ENCODE data around the gene OVAAL. TPM values are rescaled to one million over a fixed set of nuclear protein-coding genes. Genes with fewer than 3 reads are reported as not detected.

Gene OVAAL
- total and polyA plus RNA-seq, 9 of the 15 experiments (the other 6 are each of a cell fraction or from before 2014, with no cell fraction given): 0.04 to 0.18 (median 0.08) TPM; not detected in 4

GRCh38 chr1:180609643-180610555 is 51.1 kb downstream of the OVAAL start (continued):
- TF ChIP-seq POLR2G (IDR thresholded peaks at IDR 0.05; ENCODE audit: low read depth, low read length): peak; percentile 36; the same call in 1 of the 2 replicates
- peak; percentile 54 for TF ChIP-seq NR2C1 (IDR thresholded peaks at IDR 0.05)
- peak; percentile 49 for TF ChIP-seq NR2C1 (tag; IDR thresholded peaks at IDR 0.05)
- TF ChIP-seq, protein P1, sequence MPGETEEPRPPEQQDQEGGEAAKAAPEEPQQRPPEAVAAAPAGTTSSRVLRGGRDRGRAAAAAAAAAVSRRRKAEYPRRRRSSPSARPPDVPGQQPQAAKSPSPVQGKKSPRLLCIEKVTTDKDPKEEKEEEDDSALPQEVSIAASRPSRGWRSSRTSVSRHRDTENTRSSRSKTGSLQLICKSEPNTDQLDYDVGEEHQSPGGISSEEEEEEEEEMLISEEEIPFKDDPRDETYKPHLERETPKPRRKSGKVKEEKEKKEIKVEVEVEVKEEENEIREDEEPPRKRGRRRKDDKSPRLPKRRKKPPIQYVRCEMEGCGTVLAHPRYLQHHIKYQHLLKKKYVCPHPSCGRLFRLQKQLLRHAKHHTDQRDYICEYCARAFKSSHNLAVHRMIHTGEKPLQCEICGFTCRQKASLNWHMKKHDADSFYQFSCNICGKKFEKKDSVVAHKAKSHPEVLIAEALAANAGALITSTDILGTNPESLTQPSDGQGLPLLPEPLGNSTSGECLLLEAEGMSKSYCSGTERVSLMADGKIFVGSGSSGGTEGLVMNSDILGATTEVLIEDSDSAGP (CRISPR knock-in tag; IDR thresholded peaks at IDR 0.05): no peak
- TF ChIP-seq ZNF274 (IDR thresholded peaks at IDR 0.05; ENCODE audit: borderline replicate concordance, low read depth, low read length): no peak
- TF ChIP-seq, protein P2, sequence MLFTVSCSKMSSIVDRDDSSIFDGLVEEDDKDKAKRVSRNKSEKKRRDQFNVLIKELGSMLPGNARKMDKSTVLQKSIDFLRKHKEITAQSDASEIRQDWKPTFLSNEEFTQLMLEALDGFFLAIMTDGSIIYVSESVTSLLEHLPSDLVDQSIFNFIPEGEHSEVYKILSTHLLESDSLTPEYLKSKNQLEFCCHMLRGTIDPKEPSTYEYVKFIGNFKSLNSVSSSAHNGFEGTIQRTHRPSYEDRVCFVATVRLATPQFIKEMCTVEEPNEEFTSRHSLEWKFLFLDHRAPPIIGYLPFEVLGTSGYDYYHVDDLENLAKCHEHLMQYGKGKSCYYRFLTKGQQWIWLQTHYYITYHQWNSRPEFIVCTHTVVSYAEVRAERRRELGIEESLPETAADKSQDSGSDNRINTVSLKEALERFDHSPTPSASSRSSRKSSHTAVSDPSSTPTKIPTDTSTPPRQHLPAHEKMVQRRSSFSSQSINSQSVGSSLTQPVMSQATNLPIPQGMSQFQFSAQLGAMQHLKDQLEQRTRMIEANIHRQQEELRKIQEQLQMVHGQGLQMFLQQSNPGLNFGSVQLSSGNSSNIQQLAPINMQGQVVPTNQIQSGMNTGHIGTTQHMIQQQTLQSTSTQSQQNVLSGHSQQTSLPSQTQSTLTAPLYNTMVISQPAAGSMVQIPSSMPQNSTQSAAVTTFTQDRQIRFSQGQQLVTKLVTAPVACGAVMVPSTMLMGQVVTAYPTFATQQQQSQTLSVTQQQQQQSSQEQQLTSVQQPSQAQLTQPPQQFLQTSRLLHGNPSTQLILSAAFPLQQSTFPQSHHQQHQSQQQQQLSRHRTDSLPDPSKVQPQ (CRISPR knock-in tag; IDR thresholded peaks at IDR 0.05; ENCODE audit: borderline replicate concordance): 0 out of 2 replicates have a peak, but pooled peaks have one; percentile 32
- no peak for TF ChIP-seq KAT7 (CRISPR knock-in tag; IDR thresholded peaks at IDR 0.05; ENCODE audit: borderline replicate concordance)
- no peak for TF ChIP-seq ZNF41 (CRISPR knock-in tag; conservative IDR thresholded peaks at IDR 0.05)
- 0 out of 2 replicates have a peak, but pooled peaks have one; percentile 26 for TF ChIP-seq CREB3L1 (IDR thresholded peaks at IDR 0.05; ENCODE audit: borderline replicate concordance, low read depth)
- TF ChIP-seq PRDM10 (IDR thresholded peaks at IDR 0.05; ENCODE audit: partially characterized antibody): no peak
- no peak for TF ChIP-seq CEBPG (CRISPR knock-in tag; IDR thresholded peaks at IDR 0.05)
- peak; percentile 62 to 75; a peak in 2 of 4 replicates for TF ChIP-seq CEBPG (tag; conservative IDR thresholded peaks at IDR 0.05 in 1 of 2, IDR thresholded peaks at IDR 0.05 in 1 of 2)
- no peak for TF ChIP-seq CBX1 (IDR thresholded peaks at IDR 0.05; ENCODE audit: low read depth)
- TF ChIP-seq ELF1 (tag; IDR thresholded peaks at IDR 0.05): peak; percentile 80
- TF ChIP-seq NCOA1 (IDR thresholded peaks at IDR 0.05; ENCODE audit: low read depth): no peak
- TF ChIP-seq EZH2 (IDR thresholded peaks at IDR 0.05; ENCODE audit: borderline replicate concordance, low read depth, low read length): no peak
- 0 out of 2 replicates have a peak, but pooled peaks have one; percentile 1 for TF ChIP-seq MAFK (IDR thresholded peaks at IDR 0.05; ENCODE audit: low read length)
